Tibial nerve (tissue), 4 donors: ENCODE measurements around the gene ZNRD2.

Experiments used
- EP300 ChIP-seq, 2 donors: sonication (generic); formaldehyde crosslinking; IDR thresholded peaks; one replicate each; pipeline ENCODE4 v1.6.1; 2017; ENCODE audit warnings: antibody characterized with exemption in 2 of 2, mild to moderate bottlenecking in 1 of 2
- POLR2A ChIP-seq, 2 donors: fragments of 450-650 bp; IDR thresholded peaks; one replicate each; pipeline ENCODE4 v1.6.1; 2017; ENCODE audit warnings: antibody characterized with exemption in 2 of 2, mild to moderate bottlenecking in 2 of 2, moderate library complexity in 2 of 2
- TF ChIP-seq, protein P1 (sequence below), 5 experiments: fragments of 200-600 bp in 3 of 5; fragments of 450-650 bp in 2 of 5; sonication (generic) in 3 of 5; IDR thresholded peaks; one replicate each; pipeline ENCODE4 v1.5.1; 2016 to 2019; ENCODE audit warnings: antibody characterized with exemption in 5 of 5, mild to moderate bottlenecking in 3 of 5, moderate library complexity in 2 of 5

DNA sequence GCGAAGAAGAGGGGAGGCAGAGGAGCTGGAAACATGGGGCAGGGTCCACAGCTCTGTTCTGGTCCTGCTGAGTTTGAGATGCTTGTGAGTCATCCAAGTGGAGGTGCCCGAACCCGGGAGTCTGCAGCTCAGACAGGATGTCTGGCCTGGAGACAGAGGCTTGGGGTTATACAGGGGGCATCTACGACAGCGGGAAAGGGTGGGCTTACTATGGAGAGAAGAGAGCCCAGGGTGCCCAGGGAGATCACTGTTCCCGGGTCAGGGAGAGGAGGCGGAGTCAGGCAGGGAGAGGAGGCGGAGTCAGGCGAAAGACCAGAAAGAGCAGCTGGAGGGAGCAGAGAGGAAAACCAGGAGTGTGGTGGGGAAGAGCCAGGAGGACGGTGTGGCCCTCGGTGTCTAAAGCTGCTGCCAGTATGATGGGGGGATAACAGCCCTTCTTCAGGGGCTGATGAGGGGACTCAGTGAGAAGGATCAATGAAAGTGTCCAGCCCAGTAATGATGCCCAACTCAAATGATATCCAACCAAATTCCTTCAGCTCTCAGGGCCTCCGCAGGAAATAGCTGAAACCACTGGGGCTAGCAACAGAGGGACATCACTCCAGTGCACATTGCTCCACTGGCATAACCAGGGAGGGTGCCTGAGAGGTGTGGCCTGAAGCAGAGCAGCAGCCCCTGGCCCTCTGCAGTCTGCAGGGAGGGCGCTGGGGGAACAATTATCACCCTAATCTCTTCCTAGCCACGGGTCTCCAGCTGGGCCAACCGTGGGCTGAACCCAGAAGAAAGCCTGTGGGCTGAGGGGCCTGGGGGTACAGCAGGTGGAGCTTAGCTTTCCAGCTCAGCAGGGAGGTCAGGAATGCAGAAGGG is 9.5 kb upstream of the ZNRD2 start:
- TF ChIP-seq, protein P1, sequence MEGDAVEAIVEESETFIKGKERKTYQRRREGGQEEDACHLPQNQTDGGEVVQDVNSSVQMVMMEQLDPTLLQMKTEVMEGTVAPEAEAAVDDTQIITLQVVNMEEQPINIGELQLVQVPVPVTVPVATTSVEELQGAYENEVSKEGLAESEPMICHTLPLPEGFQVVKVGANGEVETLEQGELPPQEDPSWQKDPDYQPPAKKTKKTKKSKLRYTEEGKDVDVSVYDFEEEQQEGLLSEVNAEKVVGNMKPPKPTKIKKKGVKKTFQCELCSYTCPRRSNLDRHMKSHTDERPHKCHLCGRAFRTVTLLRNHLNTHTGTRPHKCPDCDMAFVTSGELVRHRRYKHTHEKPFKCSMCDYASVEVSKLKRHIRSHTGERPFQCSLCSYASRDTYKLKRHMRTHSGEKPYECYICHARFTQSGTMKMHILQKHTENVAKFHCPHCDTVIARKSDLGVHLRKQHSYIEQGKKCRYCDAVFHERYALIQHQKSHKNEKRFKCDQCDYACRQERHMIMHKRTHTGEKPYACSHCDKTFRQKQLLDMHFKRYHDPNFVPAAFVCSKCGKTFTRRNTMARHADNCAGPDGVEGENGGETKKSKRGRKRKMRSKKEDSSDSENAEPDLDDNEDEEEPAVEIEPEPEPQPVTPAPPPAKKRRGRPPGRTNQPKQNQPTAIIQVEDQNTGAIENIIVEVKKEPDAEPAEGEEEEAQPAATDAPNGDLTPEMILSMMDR (IDR thresholded peaks at IDR 0.05): no peak
- no peak for TF ChIP-seq POLR2A (IDR thresholded peaks at IDR 0.05)
- no peak for TF ChIP-seq EP300 (IDR thresholded peaks at IDR 0.05)
